GM12878 (cell line): ENCODE data around the gene NAALADL2.

Source experiments
- CREB1 ChIP-seq: IDR thresholded peaks from 2 replicates; pipeline ENCODE4 v1.6.1; 2012; ENCODE audit warnings: low read depth, mild to moderate bottlenecking, inconsistent platforms
- EGR1 ChIP-seq, 2 experiments: IDR thresholded peaks; 1 replicate in 1 of 2; 2 replicates in 1 of 2; pipeline ENCODE4 v1.6.1; 2011 to 2012; ENCODE audit warnings: low read depth in 2 of 2, low read length in 2 of 2, borderline replicate concordance in 1 of 2, mild to moderate bottlenecking in 1 of 2, moderate library complexity in 1 of 2
- EZH2 ChIP-seq: IDR thresholded peaks from 2 replicates; pipeline ENCODE4 v1.6.1; 2012; ENCODE audit warnings: low read depth, mild to moderate bottlenecking, control low read depth, inconsistent platforms, low read length, borderline replicate concordance; ENCODE audit not compliant: control insufficient read depth
- JUND ChIP-seq: IDR thresholded peaks from 2 replicates; pipeline ENCODE4 v1.6.1; 2012; ENCODE audit warnings: low read depth, mild to moderate bottlenecking, low read length, improper control_type of control experiment, moderate library complexity
- MTA3 ChIP-seq: IDR thresholded peaks from 2 replicates; pipeline ENCODE4 v1.6.1; 2012; ENCODE audit warnings: low read length, inconsistent platforms, borderline replicate concordance
- NR2C2 ChIP-seq: IDR thresholded peaks from 2 replicates; pipeline ENCODE4 v1.6.1; 2011; ENCODE audit warnings: borderline replicate concordance, low read depth; ENCODE audit not compliant: control insufficient read depth, insufficient read length
- PML ChIP-seq: IDR thresholded peaks from 2 replicates; pipeline ENCODE4 v1.6.1; 2012; ENCODE audit warnings: low read length, inconsistent platforms
- POLR2A ChIP-seq: IDR thresholded peaks from 2 replicates; pipeline ENCODE4 v1.6.1; 2011; ENCODE audit warnings: low read depth, mild to moderate bottlenecking, low read length
- POLR2AphosphoS2 ChIP-seq: IDR thresholded peaks from 2 replicates; pipeline ENCODE4 v1.6.1; 2011; ENCODE audit warnings: low read depth, mild to moderate bottlenecking, low read length, improper control_type of control experiment, moderate library complexity
- SP1 ChIP-seq: IDR thresholded peaks from one replicate; pipeline ENCODE4 v1.6.1; 2011; ENCODE audit warnings: low read depth, low read length
- ZBTB40 ChIP-seq: fragments of 450-650 bp; IDR thresholded peaks from 2 replicates; pipeline ENCODE4 v1.6.1; 2016; ENCODE audit warnings: mild to moderate bottlenecking, moderate library complexity, borderline replicate concordance
- TF ChIP-seq, protein P1 (sequence below), 3 experiments: IDR thresholded peaks in 2 of 3; conservative IDR thresholded peaks in 1 of 3; 2 replicates each; pipeline ENCODE4 v1.5.1; 2011; ENCODE audit warnings: low read depth in 3 of 3, low read length in 3 of 3, mild to moderate bottlenecking in 3 of 3, control low read depth in 2 of 3, moderate library complexity in 2 of 3, inconsistent platforms in 1 of 3, mixed read lengths in 1 of 3; ENCODE audit not compliant: control insufficient read depth in 2 of 3, insufficient read depth in 1 of 3; ENCODE audit errors: extremely low read depth in 1 of 3

- TF ChIP-seq SP1 (no peak), CREB1 (no peak), POLR2AphosphoS2 (no peak), POLR2A (no peak), MTA3 (no peak), NR2C2 (no peak), PML (no peak), JUND (no peak), EZH2 (no peak), EGR1 (IDR thresholded peaks at IDR 0.05; ENCODE audit: borderline replicate concordance in 1 of 2, low read depth in 2 of 2, low read length in 2 of 2) (no peak), ZBTB40 (0 out of 2 replicates have a peak, but pooled peaks have one; percentile 17)
- TF ChIP-seq, protein P1, sequence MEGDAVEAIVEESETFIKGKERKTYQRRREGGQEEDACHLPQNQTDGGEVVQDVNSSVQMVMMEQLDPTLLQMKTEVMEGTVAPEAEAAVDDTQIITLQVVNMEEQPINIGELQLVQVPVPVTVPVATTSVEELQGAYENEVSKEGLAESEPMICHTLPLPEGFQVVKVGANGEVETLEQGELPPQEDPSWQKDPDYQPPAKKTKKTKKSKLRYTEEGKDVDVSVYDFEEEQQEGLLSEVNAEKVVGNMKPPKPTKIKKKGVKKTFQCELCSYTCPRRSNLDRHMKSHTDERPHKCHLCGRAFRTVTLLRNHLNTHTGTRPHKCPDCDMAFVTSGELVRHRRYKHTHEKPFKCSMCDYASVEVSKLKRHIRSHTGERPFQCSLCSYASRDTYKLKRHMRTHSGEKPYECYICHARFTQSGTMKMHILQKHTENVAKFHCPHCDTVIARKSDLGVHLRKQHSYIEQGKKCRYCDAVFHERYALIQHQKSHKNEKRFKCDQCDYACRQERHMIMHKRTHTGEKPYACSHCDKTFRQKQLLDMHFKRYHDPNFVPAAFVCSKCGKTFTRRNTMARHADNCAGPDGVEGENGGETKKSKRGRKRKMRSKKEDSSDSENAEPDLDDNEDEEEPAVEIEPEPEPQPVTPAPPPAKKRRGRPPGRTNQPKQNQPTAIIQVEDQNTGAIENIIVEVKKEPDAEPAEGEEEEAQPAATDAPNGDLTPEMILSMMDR (IDR thresholded peaks at IDR 0.05 in 2 of 3, conservative IDR thresholded peaks at IDR 0.05 in 1 of 3; ENCODE audit: control insufficient read depth in 2 of 3, extremely low read depth in 1 of 3, insufficient read depth in 1 of 3, low read depth in 3 of 3, low read length in 3 of 3): no peak
Observed at GRCh38 chr3:175274474-175275218, 415.5 kb downstream of the NAALADL2 start.
